ENCODE measurements around the gene TSPAN9.

- no peak for TF ChIP-seq POLR2A (IDR thresholded peaks at IDR 0.05)
- TF ChIP-seq, protein P1, sequence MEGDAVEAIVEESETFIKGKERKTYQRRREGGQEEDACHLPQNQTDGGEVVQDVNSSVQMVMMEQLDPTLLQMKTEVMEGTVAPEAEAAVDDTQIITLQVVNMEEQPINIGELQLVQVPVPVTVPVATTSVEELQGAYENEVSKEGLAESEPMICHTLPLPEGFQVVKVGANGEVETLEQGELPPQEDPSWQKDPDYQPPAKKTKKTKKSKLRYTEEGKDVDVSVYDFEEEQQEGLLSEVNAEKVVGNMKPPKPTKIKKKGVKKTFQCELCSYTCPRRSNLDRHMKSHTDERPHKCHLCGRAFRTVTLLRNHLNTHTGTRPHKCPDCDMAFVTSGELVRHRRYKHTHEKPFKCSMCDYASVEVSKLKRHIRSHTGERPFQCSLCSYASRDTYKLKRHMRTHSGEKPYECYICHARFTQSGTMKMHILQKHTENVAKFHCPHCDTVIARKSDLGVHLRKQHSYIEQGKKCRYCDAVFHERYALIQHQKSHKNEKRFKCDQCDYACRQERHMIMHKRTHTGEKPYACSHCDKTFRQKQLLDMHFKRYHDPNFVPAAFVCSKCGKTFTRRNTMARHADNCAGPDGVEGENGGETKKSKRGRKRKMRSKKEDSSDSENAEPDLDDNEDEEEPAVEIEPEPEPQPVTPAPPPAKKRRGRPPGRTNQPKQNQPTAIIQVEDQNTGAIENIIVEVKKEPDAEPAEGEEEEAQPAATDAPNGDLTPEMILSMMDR (IDR thresholded peaks at IDR 0.05), result no peak
Measured at GRCh38 chr12:3189282-3189681, 112.1 kb downstream of the TSPAN9 start.

Measured in tibial nerve (tissue), 3 donors.